Activated CD8-positive, alpha-beta T cell treated with anti-CD3 and anti-CD28 coated beads for 36 hours (primary cell): ENCODE data around the gene SPRING1. TPM values are rescaled to one million over a fixed set of nuclear protein-coding genes. Genes with fewer than 3 reads are reported as not detected.

Source experiments
- ATAC-seq: fragments of 200-7000 bp; cut with Tn5 transposase; one replicate; pipeline ENCODE4 v1.10.0; 2021; ENCODE audit warnings: mild to moderate bottlenecking, moderate library complexity
- CTCF ChIA-PET: fragments of 350-600 bp; sonication (Branson Sonifier 250); formaldehyde crosslinking; loops from one replicate; lab custom pipeline; 2021; ENCODE audit warnings: antibody characterized with exemption; lab: Charles Lee
- POLR2A ChIA-PET: fragments of 350-600 bp; sonication (Branson Sonifier 250); formaldehyde crosslinking; loops from one replicate; lab custom pipeline; 2021; ENCODE audit warnings: antibody characterized with exemption; lab: Charles Lee
- DNase-seq: peaks from one replicate; pipeline ENCODE4 v3.0.0-alpha.2; 2020
- H3K27ac Mint-ChIP-seq: one replicate; pipeline ENCODE4 v1.8.0; 2021; ENCODE audit warnings: mild to moderate bottlenecking, mixed read lengths
- H3K27me3 Mint-ChIP-seq: one replicate; pipeline ENCODE4 v1.8.0; 2021; ENCODE audit warnings: mixed read lengths
- H3K36me3 Mint-ChIP-seq: one replicate; pipeline ENCODE4 v1.8.0; 2021; ENCODE audit warnings: low read depth, mixed read lengths
- H3K4me1 Mint-ChIP-seq: one replicate; pipeline ENCODE4 v1.8.0; 2021; ENCODE audit warnings: low read depth, mixed read lengths
- H3K4me3 Mint-ChIP-seq: one replicate; pipeline ENCODE4 v1.8.0; 2021; ENCODE audit warnings: mild to moderate bottlenecking, moderate library complexity, mixed read lengths
- H3K9me3 Mint-ChIP-seq: one replicate; pipeline ENCODE4 v1.8.0; 2021; ENCODE audit warnings: mixed read lengths
- intact Hi-C: fragments of 100-400 bp; cut with micrococcal nuclease; formaldehyde crosslinking; loops from one replicate; pipeline ENCODE4 v1.10.0; 2022
- total RNA-seq, 2 experiments: library from RNA; stranded (reverse); gene quantifications; one replicate each; pipeline ENCODE4 v1.2.3, GENCODE V29; 2021
- TF ChIP-seq, protein P1 (sequence below): fragments of 200-600 bp; IDR thresholded peaks from one replicate; pipeline ENCODE4 v1.8.0; 2022; ENCODE audit warnings: antibody characterized with exemption, mild to moderate bottlenecking

The SPRING1 gene
- total RNA-seq, 2 experiments from 2014 or later: 16.0 to 17.2 TPM

GRCh38 chr12:116726694-116727093 lies 11.2 kb downstream of the SPRING1 start:
- H3K4me3 Mint-ChIP-seq: no peak overlapping the region
- peaks cover 10% of the 10 kb centered on the region for H3K4me1 Mint-ChIP-seq
- no peak overlapping the region for H3K27ac Mint-ChIP-seq
- ATAC-seq (no peak), DNase-seq (no peak)
- TF ChIP-seq, protein P1, sequence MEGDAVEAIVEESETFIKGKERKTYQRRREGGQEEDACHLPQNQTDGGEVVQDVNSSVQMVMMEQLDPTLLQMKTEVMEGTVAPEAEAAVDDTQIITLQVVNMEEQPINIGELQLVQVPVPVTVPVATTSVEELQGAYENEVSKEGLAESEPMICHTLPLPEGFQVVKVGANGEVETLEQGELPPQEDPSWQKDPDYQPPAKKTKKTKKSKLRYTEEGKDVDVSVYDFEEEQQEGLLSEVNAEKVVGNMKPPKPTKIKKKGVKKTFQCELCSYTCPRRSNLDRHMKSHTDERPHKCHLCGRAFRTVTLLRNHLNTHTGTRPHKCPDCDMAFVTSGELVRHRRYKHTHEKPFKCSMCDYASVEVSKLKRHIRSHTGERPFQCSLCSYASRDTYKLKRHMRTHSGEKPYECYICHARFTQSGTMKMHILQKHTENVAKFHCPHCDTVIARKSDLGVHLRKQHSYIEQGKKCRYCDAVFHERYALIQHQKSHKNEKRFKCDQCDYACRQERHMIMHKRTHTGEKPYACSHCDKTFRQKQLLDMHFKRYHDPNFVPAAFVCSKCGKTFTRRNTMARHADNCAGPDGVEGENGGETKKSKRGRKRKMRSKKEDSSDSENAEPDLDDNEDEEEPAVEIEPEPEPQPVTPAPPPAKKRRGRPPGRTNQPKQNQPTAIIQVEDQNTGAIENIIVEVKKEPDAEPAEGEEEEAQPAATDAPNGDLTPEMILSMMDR: no peak
- CTCF ChIA-PET: interaction anchor here (0.5 to 1.6 kb wide), 5 partner anchors 8 to 393 kb away, joined by 3 to 6 read pairs (median 3); no protein-coding TSS in a partner anchor
- POLR2A ChIA-PET: no interaction called here
- intact Hi-C loops: no loop called here
- no peaks in the 10 kb centered on the region for H3K9me3 Mint-ChIP-seq
- H3K27me3 Mint-ChIP-seq: no peaks in the 10 kb centered on the region
- peaks cover 5% of the 10 kb centered on the region for H3K36me3 Mint-ChIP-seq

- Mint-ChIP-seq H3K36me3 (peaks cover 3% of the 10 kb centered on the region), H3K9me3 (no peaks in the 10 kb centered on the region), H3K27me3 (no peaks in the 10 kb centered on the region), H3K4me3 (no peak overlapping the region), H3K27ac (peak overlapping the region; percentile 11), H3K4me1 (peaks cover 13% of the 10 kb centered on the region)
- TF ChIP-seq, protein P1: no peak
- ATAC-seq: no peak
- ChIA-PET CTCF (interaction anchor here (0.9 to 3.3 kb wide), 3 partner anchors 13 to 37 kb away, joined by 3 to 23 read pairs (median 7); no protein-coding TSS in a partner anchor), POLR2A (interaction anchor here (1.0 kb wide), 1 partner anchor 49 kb away, joined by 3 read pairs; no protein-coding TSS in a partner anchor)
- DNase-seq: no peak
- intact Hi-C loops: no loop called here
These were observed 15.6 kb downstream of the SPRING1 start for GRCh38 chr12:116722245-116722644.

- H3K27ac Mint-ChIP-seq: no peak overlapping the region
- POLR2A ChIA-PET: interaction anchor here (1.4 kb wide), 1 partner anchor 13 kb away, joined by 3 read pairs; no protein-coding TSS in a partner anchor
- H3K36me3 Mint-ChIP-seq: peaks cover 3% of the 10 kb centered on the region
These were observed 17.9 kb downstream of the SPRING1 start for GRCh38 chr12:116719731-116720528.

DNA sequence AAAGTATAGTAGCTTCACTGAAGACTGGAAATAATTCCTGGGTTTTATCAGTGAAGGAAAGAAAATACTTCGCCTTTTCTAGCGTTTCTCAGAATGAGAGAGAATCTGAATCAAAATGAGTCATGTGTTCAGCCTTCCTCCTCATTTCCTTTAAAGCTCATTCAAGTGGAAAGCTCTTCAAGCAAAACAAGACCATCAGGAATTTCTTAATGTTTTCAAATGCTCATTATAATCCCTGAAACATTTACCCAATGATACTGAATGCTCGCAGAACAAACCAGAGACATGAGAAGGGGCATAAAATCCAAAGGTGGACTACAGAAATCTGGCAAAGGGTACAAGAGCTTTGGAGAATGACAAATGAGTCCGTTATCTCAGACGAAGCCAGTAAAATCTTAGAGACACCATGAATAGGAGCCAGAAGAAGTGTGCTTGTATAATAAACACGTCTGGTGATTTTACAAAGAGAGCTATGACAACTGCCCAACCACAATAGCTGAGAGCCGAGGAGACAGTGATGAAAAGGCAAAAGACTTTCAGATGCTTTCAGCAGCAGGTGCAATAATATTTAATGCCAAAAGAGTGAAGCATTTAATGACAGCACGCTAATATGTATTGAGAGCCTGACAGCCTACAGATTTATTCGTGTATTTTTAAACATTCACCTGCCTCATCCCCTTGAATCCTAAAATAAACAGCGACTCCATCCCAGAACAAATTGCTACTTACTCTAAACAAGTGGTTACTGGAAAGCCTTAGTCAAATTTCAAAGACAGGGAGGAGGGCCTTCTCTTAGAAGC lies 19.0 kb downstream of the SPRING1 start:
- intact Hi-C loops: no loop called here
- Mint-ChIP-seq H3K27me3 (no peaks in the 10 kb centered on the region), H3K9me3 (no peaks in the 10 kb centered on the region), H3K4me3 (no peak overlapping the region), H3K36me3 (peaks cover 3% of the 10 kb centered on the region), H3K27ac (peak overlapping the region; percentile 11), H3K4me1 (peaks cover 9% of the 10 kb centered on the region)
- TF ChIP-seq, protein P1: no peak
- ChIA-PET POLR2A (interaction anchor here (0.7 kb wide), 1 partner anchor 30 kb away, joined by 3 read pairs; no protein-coding TSS in a partner anchor), CTCF (interaction anchor here (1.3 to 2.9 kb wide), 4 partner anchors 8 to 162 kb away, joined by 3 to 21 read pairs (median 8); partner anchors contain the start of gene HRK)
- ATAC-seq (no peak), DNase-seq (no peak)

More at GRCh38 chr12:116719731-116720528, 17.9 kb downstream of the SPRING1 start:
- intact Hi-C loops: no loop called here
- Mint-ChIP-seq H3K4me1 (peaks cover 9% of the 10 kb centered on the region), H3K9me3 (no peaks in the 10 kb centered on the region), H3K27me3 (no peaks in the 10 kb centered on the region), H3K4me3 (no peak overlapping the region)
- CTCF ChIA-PET: interaction anchor here (2.9 kb wide), 2 partner anchors 11 to 16 kb away, joined by 12 to 21 read pairs; no protein-coding TSS in a partner anchor
- ATAC-seq (no peak), DNase-seq (no peak)
- TF ChIP-seq, protein P1: no peak
